Muscle of back (tissue), 13 donors: ENCODE data around the gene LUC7L2. TPM values are rescaled to one million over a fixed set of nuclear protein-coding genes. Genes with fewer than 3 reads are reported as not detected.
"Not testable (repeated sequence)": the region's sequence is repeated elsewhere in the genome, so short reads cannot be mapped to it uniquely, and the experiment has no call there.

Source experiments
- DNase-seq, 3 donors: peaks; one replicate each; pipeline versions ENCODE4 v3.0.0 to v3.0.0-alpha.2; 2013
- long read RNA-seq, 9 donors: transcript quantifications; one replicate each; lab custom pipeline, GENCODE V29; 2026
- polyA plus RNA-seq, 10 donors: library from polyadenylated mRNA; unstranded; fragments of 120-200 nt; gene quantifications; one replicate each; pipeline ENCODE4 v1.2.1, GENCODE V29; 2013; ENCODE audit not compliant: insufficient read length in 10 of 10

The LUC7L2 gene, protein sequence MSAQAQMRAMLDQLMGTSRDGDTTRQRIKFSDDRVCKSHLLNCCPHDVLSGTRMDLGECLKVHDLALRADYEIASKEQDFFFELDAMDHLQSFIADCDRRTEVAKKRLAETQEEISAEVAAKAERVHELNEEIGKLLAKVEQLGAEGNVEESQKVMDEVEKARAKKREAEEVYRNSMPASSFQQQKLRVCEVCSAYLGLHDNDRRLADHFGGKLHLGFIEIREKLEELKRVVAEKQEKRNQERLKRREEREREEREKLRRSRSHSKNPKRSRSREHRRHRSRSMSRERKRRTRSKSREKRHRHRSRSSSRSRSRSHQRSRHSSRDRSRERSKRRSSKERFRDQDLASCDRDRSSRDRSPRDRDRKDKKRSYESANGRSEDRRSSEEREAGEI
- polyA plus RNA-seq, result 10 to 100 TPM; 46.4 to 94.0 (median 70.0) TPM
- long read RNA-seq, donor 1, transcript LUC7L2-202 (10 exons, 2,645 nt), result major isoform, 8 of 15 reads
- long read RNA-seq, donor 1, partial matches to known transcripts, result 5 of 15 reads
- long read RNA-seq, donor 1, other reads (novel, unspliced or antisense), result 0 of 15 reads
- long read RNA-seq, donor 2, transcript LUC7L2-202 (10 exons, 2,645 nt), result major isoform, 13 of 14 reads
- long read RNA-seq, donor 2, partial matches to known transcripts, result 0 of 14 reads
- long read RNA-seq, donor 2, other reads (novel, unspliced or antisense), result 0 of 14 reads
- long read RNA-seq, donor 3, result 0 reads
- long read RNA-seq, donor 4, transcript LUC7L2-202 (10 exons, 2,645 nt), result major isoform, 10 of 17 reads
- long read RNA-seq, donor 4, partial matches to known transcripts, result 6 of 17 reads
- long read RNA-seq, donor 4, other reads (novel, unspliced or antisense), result 0 of 17 reads
- long read RNA-seq, donor 5, partial matches to known transcripts, result 11 of 13 reads
- long read RNA-seq, donor 5, other reads (novel, unspliced or antisense), result 0 of 13 reads
- long read RNA-seq, donor 6, transcript LUC7L2-202 (10 exons, 2,645 nt), result major isoform, 8 of 24 reads
- long read RNA-seq, donor 6, partial matches to known transcripts, result 14 of 24 reads
- long read RNA-seq, donor 6, other reads (novel, unspliced or antisense), result 0 of 24 reads
- long read RNA-seq, donor 7, transcript LUC7L2-202 (10 exons, 2,645 nt), result major isoform, 16 of 16 reads
- long read RNA-seq, donor 7, partial matches to known transcripts, result 0 of 16 reads
- long read RNA-seq, donor 7, other reads (novel, unspliced or antisense), result 0 of 16 reads
- long read RNA-seq, donor 8, partial matches to known transcripts, result 6 of 10 reads
- long read RNA-seq, donor 8, other reads (novel, unspliced or antisense), result 0 of 10 reads
- long read RNA-seq, donor 9, partial matches to known transcripts, result 0 of 2 reads
- long read RNA-seq, donor 9, other reads (novel, unspliced or antisense), result 0 of 2 reads

DNA sequence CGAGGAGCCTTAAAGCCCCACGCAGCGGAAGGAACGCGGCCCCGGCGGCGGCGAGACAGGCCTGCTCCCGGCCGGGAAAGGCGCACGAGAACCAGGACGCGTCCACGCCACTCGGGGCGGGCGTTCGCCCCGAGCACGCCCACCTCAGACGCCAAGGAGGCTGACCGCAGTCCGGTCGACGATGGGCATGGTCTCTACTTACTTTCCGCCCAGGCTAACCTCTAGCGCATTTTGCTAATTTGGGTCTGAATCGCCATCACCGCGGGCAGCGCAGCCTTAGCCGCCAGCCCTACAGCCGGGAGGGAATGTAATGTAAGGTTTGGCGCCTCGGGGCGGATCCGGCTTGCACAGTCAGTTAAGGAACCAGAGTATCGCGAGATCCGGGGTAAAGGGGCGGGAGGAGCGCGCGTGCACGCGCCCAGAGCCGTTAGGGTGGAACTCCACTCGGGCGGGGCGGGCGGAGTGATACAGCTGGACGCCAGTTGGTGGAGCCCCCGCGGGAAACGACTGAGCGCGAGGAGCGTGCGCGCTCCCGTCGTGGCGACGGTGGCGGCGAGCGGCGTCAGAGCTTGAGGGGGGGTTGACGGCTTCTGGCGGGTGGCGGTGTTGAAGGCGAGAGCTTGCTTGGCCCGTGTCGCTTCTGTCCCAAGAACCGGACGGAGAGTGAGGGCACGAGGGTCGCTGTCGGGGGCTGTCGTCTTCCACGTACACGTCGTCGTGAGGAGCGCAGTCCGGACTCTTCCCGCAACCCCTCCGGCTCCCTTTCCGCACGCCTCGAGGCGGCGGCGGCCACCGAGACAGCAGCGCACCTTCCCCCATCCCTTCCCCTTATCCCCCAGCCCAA lies at the start of gene LUC7L2:
TSS of gene LUC7L2 (plus strand) at position 529 of the 844 bp plus-strand sequence. CDS start 368 bp downstream, outside the sequence.
- peak; percentile 99 to 100 (median 100) for DNase-seq

DNA sequence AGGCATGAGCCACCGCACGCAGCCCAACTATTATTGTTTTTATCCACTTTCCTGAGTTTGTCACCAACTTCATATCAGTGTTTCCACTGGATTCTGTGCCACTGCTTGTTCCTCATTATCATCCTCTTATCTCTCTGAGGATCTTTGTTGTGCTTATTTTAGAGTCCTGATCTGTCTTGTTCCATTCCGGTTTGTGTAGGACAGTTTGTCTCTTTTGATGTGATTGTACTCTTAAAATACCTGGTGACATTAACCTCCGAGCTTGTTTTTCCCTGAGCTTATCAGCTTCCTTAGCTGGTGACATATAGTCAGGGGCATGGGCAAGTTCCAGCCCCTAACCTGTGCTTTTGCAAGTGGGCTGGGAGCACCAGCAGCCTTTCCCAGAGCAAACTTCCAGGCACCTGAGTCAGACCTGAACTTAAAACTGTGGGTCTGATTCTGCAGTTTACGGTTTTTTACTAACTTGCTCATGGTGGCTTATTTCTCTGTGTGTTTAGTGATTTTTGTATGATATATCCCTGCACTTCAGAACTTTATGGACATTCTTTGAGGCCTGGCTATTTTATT lies 41.7 kb upstream of the LUC7L2 start:
- no peak for DNase-seq

DNA sequence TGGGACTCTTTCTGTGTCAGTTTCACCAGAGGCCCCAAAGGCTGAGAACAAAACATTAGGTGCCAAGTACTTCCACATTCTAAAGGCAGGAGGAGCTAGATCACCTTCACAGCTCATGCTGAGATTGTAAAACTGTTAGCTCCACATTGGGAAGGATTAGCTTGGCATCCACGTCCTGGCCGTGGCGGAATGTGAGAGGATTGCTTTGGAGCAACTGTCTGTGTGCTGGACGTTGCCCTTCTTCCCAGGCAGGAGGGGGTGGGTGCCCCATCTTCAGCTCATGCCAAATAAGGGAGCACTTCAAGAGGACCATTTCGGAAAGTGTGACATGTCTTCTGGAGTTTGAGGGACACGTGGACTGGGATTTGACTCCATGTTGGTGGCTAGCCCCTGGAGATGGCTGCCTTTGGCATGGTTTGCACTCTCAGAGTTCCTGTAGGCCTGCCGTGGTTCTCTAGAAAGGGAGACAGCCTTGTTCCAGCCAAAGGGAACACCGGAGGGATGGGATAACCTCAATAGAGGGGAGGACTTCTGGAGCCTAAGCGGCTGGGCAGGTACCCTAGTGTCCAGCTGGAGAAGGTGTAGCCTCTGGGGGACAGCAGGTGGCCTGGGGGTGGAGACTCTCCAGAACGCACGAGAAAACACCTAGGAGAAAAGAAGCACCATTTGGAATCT lies 38.5 kb upstream of the LUC7L2 start:
- DNase-seq, result no peak

DNA sequence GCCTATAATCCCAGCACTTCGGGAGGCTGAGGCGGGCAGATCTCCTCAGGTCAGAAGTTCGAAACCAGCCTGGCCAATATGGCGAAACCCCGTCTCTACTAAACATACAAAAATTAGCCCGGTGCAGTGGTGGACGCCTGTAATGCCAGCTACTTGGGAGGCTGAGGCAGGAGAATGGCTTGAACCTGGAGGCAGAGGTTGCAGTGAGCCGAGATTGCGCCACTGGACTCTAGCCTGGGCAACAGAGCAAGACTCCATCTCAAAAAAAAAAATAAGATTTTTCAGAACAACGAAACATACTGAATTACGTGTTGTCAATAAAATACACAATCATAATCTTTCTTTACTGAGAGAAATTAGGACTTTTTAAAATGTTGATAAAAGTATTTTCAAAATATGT lies 35.0 kb upstream of the LUC7L2 start:
- DNase-seq, result not testable (repeated sequence)

DNA sequence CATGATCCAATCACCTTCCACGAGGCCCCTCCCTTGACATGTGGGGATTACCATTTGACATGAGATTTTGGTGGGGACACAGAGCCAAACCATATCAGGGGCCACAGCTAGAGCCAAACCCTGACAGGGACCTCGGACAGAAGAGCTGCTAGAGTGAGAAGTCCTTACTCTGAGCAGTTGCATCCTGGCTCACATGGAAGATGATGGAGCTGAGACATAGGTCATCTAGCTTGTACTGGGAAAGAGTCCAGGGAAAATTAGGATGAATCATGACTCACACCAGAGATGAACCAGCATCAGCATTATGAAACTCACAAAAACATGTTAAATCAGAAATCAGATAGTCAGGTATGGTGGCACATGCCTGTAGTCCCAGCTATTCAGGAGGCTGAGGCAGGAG lies 31.3 kb upstream of the LUC7L2 start:
- peak in 1 of 3 donors; percentile 58 for DNase-seq

DNA sequence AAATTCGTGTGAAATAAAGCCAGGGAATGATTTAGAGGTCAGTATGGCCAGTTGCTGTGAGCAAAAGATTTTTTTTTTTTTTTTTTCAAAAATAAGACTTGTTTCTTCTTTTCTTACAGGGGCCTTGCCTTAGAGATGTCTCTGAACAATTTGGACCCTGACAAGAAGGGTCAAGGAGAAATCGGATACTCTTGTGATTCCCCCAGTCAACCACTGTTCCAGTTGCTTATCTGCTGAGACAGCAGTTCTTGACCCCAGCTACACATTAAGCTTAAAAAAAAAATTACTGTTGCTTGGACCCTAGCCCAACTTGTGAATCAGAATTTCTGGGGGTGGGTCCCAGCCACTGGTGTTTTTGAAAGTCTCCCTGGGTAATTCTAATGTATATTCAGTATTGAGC lies 30.6 kb upstream of the LUC7L2 start:
- DNase-seq, result no peak

DNA sequence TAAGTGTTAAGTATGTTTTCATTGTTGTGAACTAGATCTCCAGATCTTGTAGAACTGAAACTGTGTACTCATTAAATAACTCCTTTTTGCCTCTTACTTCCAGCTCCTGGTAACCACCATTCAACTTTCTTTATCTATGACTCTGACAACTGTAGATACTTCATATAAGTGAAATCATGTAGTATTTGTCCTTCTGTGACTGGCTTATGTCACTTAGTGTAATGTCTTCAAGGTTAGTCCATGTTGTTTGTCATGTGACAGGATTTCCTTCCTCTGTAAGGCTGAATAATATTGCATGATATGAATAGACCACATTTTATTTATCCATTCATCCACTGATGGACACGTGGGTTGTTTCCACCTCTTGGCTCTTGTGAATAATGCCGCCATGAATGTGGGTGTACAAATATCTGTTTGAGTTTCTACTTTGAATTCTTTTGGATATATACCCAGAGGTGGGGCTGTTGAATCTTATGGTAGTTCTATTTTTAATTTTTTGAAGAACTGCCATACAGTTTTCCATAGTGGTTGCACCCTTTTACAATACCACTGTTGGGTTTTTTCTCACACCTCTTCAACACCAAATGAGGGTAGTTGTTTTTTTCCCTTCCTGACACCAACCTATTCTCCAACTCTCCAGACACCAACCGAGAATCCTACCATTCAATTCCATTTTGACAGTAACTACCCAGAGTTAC lies 29.2 kb upstream of the LUC7L2 start:
- DNase-seq, result no peak

DNA sequence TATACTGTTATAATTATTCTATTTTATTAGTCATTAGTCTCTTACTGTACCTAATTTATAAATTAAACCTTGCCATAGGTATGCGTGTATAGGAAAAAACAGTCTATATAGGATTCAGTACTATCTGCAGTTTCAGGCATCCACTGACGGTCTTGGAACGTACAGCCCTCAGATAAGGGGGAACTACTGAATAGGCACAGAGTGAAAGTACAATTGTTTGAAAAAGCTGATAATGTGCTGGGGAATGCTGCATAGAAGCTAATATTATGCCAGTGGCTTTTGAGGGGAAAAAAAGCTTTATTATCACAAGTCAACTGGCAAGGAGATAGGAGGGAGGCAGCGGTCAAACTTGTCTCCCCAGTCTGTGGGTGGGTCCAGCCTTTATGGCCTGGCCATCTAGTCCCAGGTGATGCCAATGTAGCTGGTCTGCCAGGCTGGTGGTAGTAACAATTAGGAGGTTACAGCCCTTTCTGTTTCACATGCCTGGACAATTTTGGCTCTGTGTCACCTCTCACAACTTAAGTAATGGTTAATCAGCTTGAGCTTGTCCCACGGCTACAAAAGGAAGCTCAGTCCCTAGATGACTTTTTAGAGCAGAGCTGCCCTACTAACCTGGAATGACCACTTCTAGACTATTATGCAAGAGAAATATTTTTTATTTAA lies 26.9 kb upstream of the LUC7L2 start:
- DNase-seq, result no peak

DNA sequence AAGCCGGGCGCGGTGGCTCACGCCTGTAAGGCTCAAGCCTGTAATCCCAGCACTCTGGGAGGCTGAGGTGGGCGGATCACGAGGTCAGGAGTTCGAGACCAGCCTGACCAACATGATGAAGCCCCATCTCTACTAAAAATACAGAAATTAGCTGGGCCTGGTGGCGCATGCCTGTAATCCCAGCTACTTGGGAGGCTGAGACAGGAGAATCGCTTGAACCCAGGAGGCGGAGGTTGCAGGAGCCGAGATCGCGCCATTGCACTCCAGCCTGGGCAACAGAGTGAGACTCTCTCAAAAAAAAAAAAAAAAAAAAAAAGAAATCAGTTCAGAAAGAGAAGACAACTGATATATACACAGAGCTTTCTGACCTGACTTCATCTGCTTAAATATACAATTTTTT lies 26.3 kb upstream of the LUC7L2 start:
- DNase-seq, result not testable (repeated sequence)

DNA sequence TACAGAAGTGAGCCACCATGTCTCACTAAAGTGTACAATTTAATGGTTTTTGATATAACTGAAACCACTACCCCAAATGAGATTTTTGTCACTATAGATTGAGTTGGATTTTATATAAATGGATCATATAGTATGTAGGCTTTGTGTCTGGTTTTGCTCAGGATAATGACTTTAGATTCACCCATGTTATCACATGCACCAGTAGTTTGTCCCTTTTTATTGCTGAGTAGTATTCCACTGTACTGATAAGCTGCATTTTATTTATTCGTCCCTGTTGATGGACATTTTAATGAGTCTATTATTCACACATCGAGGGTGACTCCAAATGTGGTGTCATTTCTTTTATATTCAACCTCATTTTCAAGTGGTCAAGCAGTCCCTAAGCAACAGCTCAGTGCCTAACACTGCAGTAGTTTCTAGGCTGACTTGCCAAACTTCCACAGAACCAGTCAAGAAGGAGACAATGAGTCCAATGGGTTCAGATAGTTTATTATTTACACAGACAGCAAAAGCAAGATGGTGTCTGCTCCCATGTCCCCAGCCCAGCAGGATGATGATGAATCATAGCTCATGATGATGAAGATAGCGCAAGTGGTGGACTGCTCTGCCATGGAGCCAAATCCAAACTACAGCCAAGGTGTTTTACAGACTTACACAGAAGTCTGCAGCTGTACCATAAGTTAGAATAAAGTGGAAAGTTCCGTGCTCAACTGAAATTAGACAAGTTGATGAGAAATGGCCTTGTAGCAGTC lies 25.1 kb upstream of the LUC7L2 start:
- DNase-seq, result no peak

DNA sequence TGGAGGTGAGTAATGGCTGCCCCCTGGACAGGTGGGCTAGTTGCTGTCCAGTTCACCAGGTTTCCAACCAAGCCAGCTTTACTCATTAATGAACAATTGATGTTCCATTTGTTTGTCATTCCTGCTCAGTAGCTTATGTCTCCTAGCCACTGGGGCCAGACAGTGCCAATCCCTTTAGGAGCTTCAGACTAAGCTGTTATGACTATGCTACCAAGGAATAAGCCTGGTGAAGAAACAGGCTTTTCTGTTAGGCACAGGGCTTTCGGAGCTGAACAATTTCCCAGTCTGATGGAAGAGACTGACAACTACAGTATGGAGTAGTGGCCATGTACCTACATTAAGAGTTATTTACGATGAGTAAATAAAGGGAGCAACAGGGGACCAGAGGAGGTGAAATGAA lies 20.7 kb upstream of the LUC7L2 start:
- no peak for DNase-seq

DNA sequence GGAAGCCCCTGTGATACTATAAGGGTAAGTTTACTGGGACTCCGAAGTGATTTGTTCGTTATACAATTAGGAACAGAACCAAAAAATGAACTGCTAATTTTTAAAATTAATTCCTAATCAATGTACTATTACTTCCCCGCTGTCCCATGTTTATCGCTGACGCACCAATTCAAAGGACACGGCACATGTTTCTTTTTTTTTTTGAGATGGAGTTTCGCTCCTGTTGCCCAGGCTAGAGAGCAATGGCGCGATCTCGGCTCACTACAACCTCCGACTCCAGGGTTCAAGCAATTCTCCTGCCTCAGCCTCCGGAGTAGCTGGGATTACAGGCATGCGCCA lies 20.0 kb upstream of the LUC7L2 start:
- no peak for DNase-seq

DNA sequence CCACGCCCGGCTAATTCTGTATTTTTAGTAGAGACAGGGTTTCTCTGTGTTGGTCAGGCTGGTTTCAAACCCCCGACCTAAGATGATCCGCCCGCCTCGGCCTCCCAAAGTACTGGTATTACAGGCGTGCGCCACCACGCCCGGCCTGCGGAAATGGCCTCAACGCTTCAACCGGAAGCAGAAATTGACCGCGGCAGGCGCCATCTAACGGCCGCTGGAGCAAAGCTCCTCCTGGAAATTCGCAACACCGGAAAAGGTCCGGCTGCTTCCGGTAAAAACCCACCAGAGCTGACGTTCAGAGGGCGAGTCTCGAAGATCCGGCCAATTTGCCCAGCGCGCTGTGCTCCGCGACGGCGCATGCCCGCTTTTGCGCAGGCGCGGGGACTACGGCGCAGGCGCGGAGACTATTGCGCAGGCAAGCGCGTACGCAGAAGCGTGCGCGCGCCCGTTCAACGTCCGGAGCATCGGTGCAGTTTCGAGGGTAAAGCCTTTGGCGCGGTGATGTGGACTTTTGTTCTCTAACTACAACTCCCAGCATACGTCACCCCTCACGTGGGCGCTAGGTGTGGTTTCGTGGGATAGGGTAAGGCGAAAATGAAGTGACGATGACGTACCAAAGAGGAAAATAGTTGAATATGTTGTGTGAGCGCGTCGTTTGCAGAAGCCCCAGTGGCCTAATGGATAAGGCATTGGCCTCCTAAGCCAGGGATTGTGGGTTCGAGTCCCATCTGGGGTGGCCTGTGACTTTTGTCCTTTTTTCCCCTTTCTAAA lies 19.5 kb upstream of the LUC7L2 start:
- DNase-seq, result peak; percentile 100

DNA sequence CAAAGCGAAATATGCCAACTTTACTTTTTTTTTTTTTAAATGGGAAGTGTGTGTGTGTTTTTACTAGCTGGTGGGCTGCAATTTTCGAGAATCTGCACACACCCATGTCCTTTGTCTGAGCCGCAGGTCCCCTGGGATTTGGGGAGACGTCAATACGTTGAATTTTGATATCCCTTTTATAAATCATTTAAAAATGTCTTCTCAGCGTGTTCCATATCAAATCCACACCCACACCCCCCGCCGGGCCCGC lies 19.0 kb upstream of the LUC7L2 start:
- peak in 1 of 3 donors; percentile 82 for DNase-seq

DNA sequence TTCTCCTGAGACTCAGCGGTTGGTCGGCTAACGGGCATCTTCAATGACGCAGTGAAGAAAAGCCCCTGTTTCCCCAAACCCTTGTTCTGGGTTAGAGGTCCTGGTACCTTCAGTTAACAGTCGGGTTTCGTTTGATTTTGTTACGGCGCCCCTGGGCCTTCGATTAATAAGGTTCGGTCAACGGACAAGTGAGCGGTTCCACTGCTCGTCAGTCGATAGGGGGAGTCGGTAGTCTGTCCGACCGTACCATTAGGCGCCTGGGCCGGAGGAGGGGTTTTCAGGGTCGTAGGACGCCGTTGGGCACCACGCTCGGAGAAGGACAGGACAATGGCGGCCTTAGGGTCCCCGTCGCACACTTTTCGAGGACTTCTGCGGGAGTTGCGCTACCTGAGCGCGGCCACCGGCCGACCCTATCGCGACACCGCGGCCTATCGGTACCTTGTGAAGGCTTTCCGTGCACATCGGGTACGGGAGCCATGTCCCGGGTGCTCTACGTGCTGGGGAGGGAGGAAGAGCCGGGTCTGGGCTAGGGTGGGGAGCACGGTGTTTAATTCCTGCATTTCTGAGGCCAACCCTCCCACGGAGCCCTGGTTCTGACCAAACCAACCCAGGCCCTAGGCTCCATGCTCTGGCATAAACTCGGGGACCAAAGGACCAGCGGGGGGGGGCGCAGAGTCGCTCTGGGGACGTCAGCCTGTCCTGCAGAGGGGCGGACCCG lies 18.5 kb upstream of the LUC7L2 start, which contains the start of gene FMC1:
TSS of gene FMC1 (plus strand) at position 280 of the 718 bp plus-strand sequence. CDS start at position 328, 48 bp downstream.
- DNase-seq, result peak; percentile 93 to 98 (median 94)

DNA sequence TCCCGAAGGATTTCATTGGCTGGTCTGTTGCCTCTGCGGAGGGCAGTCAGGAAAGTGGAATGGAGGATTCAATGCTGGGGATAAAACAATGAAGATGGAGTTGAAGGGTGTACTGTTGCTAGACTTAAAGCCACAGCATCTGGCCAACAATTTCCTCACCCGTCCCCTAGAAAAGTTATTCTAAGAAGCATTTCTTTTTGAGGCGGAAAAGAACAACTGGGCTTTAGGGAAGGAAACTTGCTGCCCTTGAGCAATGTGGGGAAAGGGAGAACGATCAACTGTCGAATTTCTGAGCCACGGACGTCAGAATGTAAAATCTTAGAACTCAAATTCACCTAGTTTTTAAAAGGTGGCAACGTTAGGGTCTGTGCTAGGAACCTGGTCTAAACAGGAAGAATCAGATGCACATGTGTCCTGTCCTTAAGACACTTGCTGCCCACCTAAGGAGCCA lies 17.9 kb upstream of the LUC7L2 start:
- no peak for DNase-seq
